ENCODE measurements around the gene PROK1. TPM values are rescaled to one million over a fixed set of nuclear protein-coding genes. Genes with fewer than 3 reads are reported as not detected.
A peak's percentile ranks its signal among the peaks of the same experiment; 100 is the strongest.
"Not testable (repeated sequence)": the region's sequence is repeated elsewhere in the genome, so short reads cannot be mapped to it uniquely, and the experiment has no call there.

The PROK1 gene
- total and polyA plus RNA-seq, 5 donors from 2014 or later, result not detected

GRCh38 chr1:110436635-110437034 is 14.3 kb upstream of the PROK1 start:
- Mint-ChIP-seq H3K4me1 (no peaks in the 10 kb centered on the region), H3K4me3 (no peak overlapping the region), H3K27ac (no peak overlapping the region), H3K9me3 (no peaks in the 10 kb centered on the region), H3K36me3 (no peaks in the 10 kb centered on the region), H3K27me3 (peaks cover 18% of the 10 kb centered on the region)
- Histone ChIP-seq H3K4me1 (ENCODE audit: control insufficient read depth, insufficient read depth, low read length, poor library complexity, severe bottlenecking) (no peaks in the 10 kb centered on the region), H3K4me3 (ENCODE audit: low read depth, low read length) (no peak overlapping the region), H3K36me3 (ENCODE audit: control insufficient read depth, insufficient read depth, low read length) (no peaks in the 10 kb centered on the region), H3K9me3 (ENCODE audit: control insufficient read depth in 2 of 2, low read length in 2 of 2) (no peaks in the 10 kb centered on the region), H3K27me3 (ENCODE audit: control insufficient read depth, insufficient read depth, low read length) (peaks cover 3% of the 10 kb centered on the region), H3K27ac (ENCODE audit: insufficient read depth, low read length, poor library complexity, severe bottlenecking) (no peak overlapping the region)
- DNase-seq (no peak), ATAC-seq (ENCODE audit: low read depth in 2 of 2) (no peak)

GRCh38 chr1:110437645-110438299 is 13.2 kb upstream of the PROK1 start:
- not testable (repeated sequence) for H3K36me3 Mint-ChIP-seq; H3K27ac ChIP-seq (ENCODE audit: insufficient read depth, low read length, poor library complexity, severe bottlenecking); H3K9me3 Mint-ChIP-seq; ATAC-seq (ENCODE audit: low read depth in 2 of 2); H3K4me3 Mint-ChIP-seq; H3K36me3 ChIP-seq (ENCODE audit: control insufficient read depth, insufficient read depth, low read length); H3K27me3 ChIP-seq (ENCODE audit: control insufficient read depth, insufficient read depth, low read length); H3K4me1 ChIP-seq (ENCODE audit: control insufficient read depth, insufficient read depth, low read length, poor library complexity, severe bottlenecking); H3K9me3 ChIP-seq (ENCODE audit: control insufficient read depth in 2 of 2, low read length in 2 of 2); H3K4me3 ChIP-seq (ENCODE audit: low read depth, low read length); DNase-seq; H3K4me1 Mint-ChIP-seq
- H3K27me3 Mint-ChIP-seq, result peaks cover 12% of the 10 kb centered on the region
- H3K27ac Mint-ChIP-seq, result peak overlapping the region in 1 of 3 donors; percentile 29

- H3K36me3 ChIP-seq (ENCODE audit: control insufficient read depth, insufficient read depth, low read length), result no peaks in the 10 kb centered on the region
- H3K36me3 Mint-ChIP-seq, result no peaks in the 10 kb centered on the region
- H3K27me3 ChIP-seq (ENCODE audit: control insufficient read depth, insufficient read depth, low read length), result no peaks in the 10 kb centered on the region
- no peak overlapping the region for H3K27ac Mint-ChIP-seq
- peaks cover 19% of the 10 kb centered on the region for H3K27me3 Mint-ChIP-seq
- no peaks in the 10 kb centered on the region for H3K9me3 Mint-ChIP-seq
- H3K4me1 ChIP-seq (ENCODE audit: control insufficient read depth, insufficient read depth, low read length, poor library complexity, severe bottlenecking), result no peaks in the 10 kb centered on the region
- no peak overlapping the region for H3K27ac ChIP-seq (ENCODE audit: insufficient read depth, low read length, poor library complexity, severe bottlenecking)
- H3K4me3 Mint-ChIP-seq, result no peak overlapping the region
- no peak overlapping the region for H3K4me3 ChIP-seq (ENCODE audit: low read depth, low read length)
- no peaks in the 10 kb centered on the region for H3K9me3 ChIP-seq (ENCODE audit: control insufficient read depth in 2 of 2, low read length in 2 of 2)
- no peaks in the 10 kb centered on the region for H3K4me1 Mint-ChIP-seq
- no peak for ATAC-seq (ENCODE audit: low read depth in 2 of 2)
- DNase-seq, result no peak
These were observed 12.1 kb upstream of the PROK1 start for GRCh38 chr1:110438893-110439292.

GRCh38 chr1:110439873-110440272 is 11.1 kb upstream of the PROK1 start:
- not testable (repeated sequence) for H3K9me3 ChIP-seq (ENCODE audit: control insufficient read depth in 2 of 2, low read length in 2 of 2); H3K27ac ChIP-seq (ENCODE audit: insufficient read depth, low read length, poor library complexity, severe bottlenecking); H3K4me1 Mint-ChIP-seq; H3K9me3 Mint-ChIP-seq; ATAC-seq (ENCODE audit: low read depth in 2 of 2); H3K36me3 Mint-ChIP-seq; H3K36me3 ChIP-seq (ENCODE audit: control insufficient read depth, insufficient read depth, low read length); DNase-seq; H3K4me3 Mint-ChIP-seq; H3K4me3 ChIP-seq (ENCODE audit: low read depth, low read length); H3K27me3 ChIP-seq (ENCODE audit: control insufficient read depth, insufficient read depth, low read length); H3K4me1 ChIP-seq (ENCODE audit: control insufficient read depth, insufficient read depth, low read length, poor library complexity, severe bottlenecking); H3K27ac Mint-ChIP-seq
- H3K27me3 Mint-ChIP-seq, result peaks cover 19% of the 10 kb centered on the region

- ATAC-seq (ENCODE audit: low read depth in 2 of 2) (no peak), DNase-seq (no peak)
- Histone ChIP-seq H3K27ac (ENCODE audit: insufficient read depth, low read length, poor library complexity, severe bottlenecking) (no peak overlapping the region), H3K27me3 (ENCODE audit: control insufficient read depth, insufficient read depth, low read length) (no peaks in the 10 kb centered on the region), H3K4me1 (ENCODE audit: control insufficient read depth, insufficient read depth, low read length, poor library complexity, severe bottlenecking) (no peaks in the 10 kb centered on the region), H3K9me3 (ENCODE audit: control insufficient read depth in 2 of 2, low read length in 2 of 2) (no peaks in the 10 kb centered on the region), H3K4me3 (ENCODE audit: low read depth, low read length) (no peak overlapping the region), H3K36me3 (ENCODE audit: control insufficient read depth, insufficient read depth, low read length) (no peaks in the 10 kb centered on the region)
- Mint-ChIP-seq H3K36me3 (no peaks in the 10 kb centered on the region), H3K27me3 (peaks cover 19% of the 10 kb centered on the region), H3K4me1 (no peaks in the 10 kb centered on the region), H3K9me3 (no peaks in the 10 kb centered on the region), H3K27ac (no peak overlapping the region), H3K4me3 (no peak overlapping the region)
These were observed 10.1 kb upstream of the PROK1 start for GRCh38 chr1:110440877-110441276.

GRCh38 chr1:110441888-110442287 is 9.1 kb upstream of the PROK1 start:
- DNase-seq, result no peak

GRCh38 chr1:110443451-110443850 is 7.5 kb upstream of the PROK1 start:
- H3K4me1 Mint-ChIP-seq, result no peaks in the 10 kb centered on the region

More at GRCh38 chr1:110441888-110442287, 9.1 kb upstream of the PROK1 start:
- peaks cover 19% of the 10 kb centered on the region for H3K27me3 Mint-ChIP-seq
- H3K36me3 ChIP-seq (ENCODE audit: control insufficient read depth, insufficient read depth, low read length), result no peaks in the 10 kb centered on the region
- H3K4me1 Mint-ChIP-seq, result no peaks in the 10 kb centered on the region
- H3K4me3 Mint-ChIP-seq, result no peak overlapping the region
- H3K36me3 Mint-ChIP-seq, result no peaks in the 10 kb centered on the region
- no peak overlapping the region for H3K27ac Mint-ChIP-seq
- ATAC-seq (ENCODE audit: low read depth in 2 of 2), result no peak
- no peak overlapping the region for H3K27ac ChIP-seq (ENCODE audit: insufficient read depth, low read length, poor library complexity, severe bottlenecking)
- H3K9me3 Mint-ChIP-seq, result no peaks in the 10 kb centered on the region
- no peaks in the 10 kb centered on the region for H3K9me3 ChIP-seq (ENCODE audit: control insufficient read depth in 2 of 2, low read length in 2 of 2)
- H3K4me3 ChIP-seq (ENCODE audit: low read depth, low read length), result no peak overlapping the region
- H3K4me1 ChIP-seq (ENCODE audit: control insufficient read depth, insufficient read depth, low read length, poor library complexity, severe bottlenecking), result no peaks in the 10 kb centered on the region
- no peaks in the 10 kb centered on the region for H3K27me3 ChIP-seq (ENCODE audit: control insufficient read depth, insufficient read depth, low read length)

GRCh38 chr1:110444561-110444960 is 6.4 kb upstream of the PROK1 start:
- DNase-seq (no peak), ATAC-seq (ENCODE audit: low read depth in 2 of 2) (no peak)
- Mint-ChIP-seq H3K4me3 (no peak overlapping the region), H3K9me3 (no peaks in the 10 kb centered on the region), H3K36me3 (no peaks in the 10 kb centered on the region), H3K27me3 (peaks cover 23% of the 10 kb centered on the region), H3K4me1 (no peaks in the 10 kb centered on the region), H3K27ac (peak overlapping the region in 2 of 3 donors; percentile 7 to 44)
- no peaks in the 10 kb centered on the region for H3K4me1 ChIP-seq (ENCODE audit: control insufficient read depth, insufficient read depth, low read length, poor library complexity, severe bottlenecking)
- no peaks in the 10 kb centered on the region for H3K27me3 ChIP-seq (ENCODE audit: control insufficient read depth, insufficient read depth, low read length)
- no peak overlapping the region for H3K27ac ChIP-seq (ENCODE audit: insufficient read depth, low read length, poor library complexity, severe bottlenecking)
- no peaks in the 10 kb centered on the region for H3K9me3 ChIP-seq (ENCODE audit: control insufficient read depth in 2 of 2, low read length in 2 of 2)
- H3K4me3 ChIP-seq (ENCODE audit: low read depth, low read length), result no peak overlapping the region
- no peaks in the 10 kb centered on the region for H3K36me3 ChIP-seq (ENCODE audit: control insufficient read depth, insufficient read depth, low read length)

More at GRCh38 chr1:110443451-110443850, 7.5 kb upstream of the PROK1 start:
- Histone ChIP-seq H3K27me3 (ENCODE audit: control insufficient read depth, insufficient read depth, low read length) (no peaks in the 10 kb centered on the region), H3K4me3 (ENCODE audit: low read depth, low read length) (no peak overlapping the region), H3K36me3 (ENCODE audit: control insufficient read depth, insufficient read depth, low read length) (no peaks in the 10 kb centered on the region), H3K4me1 (ENCODE audit: control insufficient read depth, insufficient read depth, low read length, poor library complexity, severe bottlenecking) (no peaks in the 10 kb centered on the region), H3K27ac (ENCODE audit: insufficient read depth, low read length, poor library complexity, severe bottlenecking) (no peak overlapping the region), H3K9me3 (ENCODE audit: control insufficient read depth in 2 of 2, low read length in 2 of 2) (no peaks in the 10 kb centered on the region)
- peaks cover 23% of the 10 kb centered on the region for H3K27me3 Mint-ChIP-seq
- no peaks in the 10 kb centered on the region for H3K36me3 Mint-ChIP-seq
- H3K27ac Mint-ChIP-seq, result no peak overlapping the region
- ATAC-seq (ENCODE audit: low read depth in 2 of 2) (no peak), DNase-seq (no peak)
- H3K4me3 Mint-ChIP-seq, result no peak overlapping the region
- no peaks in the 10 kb centered on the region for H3K9me3 Mint-ChIP-seq
